Subcutaneous adipose tissue (tissue), 4 donors: Measurements from ENCODE around the gene RPL36AL. TPM values are rescaled to one million over a fixed set of nuclear protein-coding genes. Genes with fewer than 3 reads are reported as not detected.

Experiments used
- small RNA-seq: library from RNA; depleted of rRNA; stranded (forward); fragments of <200 nt; gene quantifications from one replicate; pipeline ENCODE3, GENCODE V24; 2016
- total RNA-seq, 4 donors: library from RNA; depleted of rRNA; stranded (reverse); fragments of >200 nt; gene quantifications; one replicate each; pipeline ENCODE4 v1.1.0, GENCODE V29; 2016
- TF ChIP-seq, protein P1 (sequence below): fragments of 450-650 bp; IDR thresholded peaks from one replicate; pipeline ENCODE4 v1.5.1; 2016; ENCODE audit warnings: low read depth, mild to moderate bottlenecking, control low read depth, antibody characterized with exemption, moderate library complexity

The RPL36AL gene
- total RNA-seq, 4 donors from 2014 or later, result 170 to 230 (median 206) TPM

DNA sequence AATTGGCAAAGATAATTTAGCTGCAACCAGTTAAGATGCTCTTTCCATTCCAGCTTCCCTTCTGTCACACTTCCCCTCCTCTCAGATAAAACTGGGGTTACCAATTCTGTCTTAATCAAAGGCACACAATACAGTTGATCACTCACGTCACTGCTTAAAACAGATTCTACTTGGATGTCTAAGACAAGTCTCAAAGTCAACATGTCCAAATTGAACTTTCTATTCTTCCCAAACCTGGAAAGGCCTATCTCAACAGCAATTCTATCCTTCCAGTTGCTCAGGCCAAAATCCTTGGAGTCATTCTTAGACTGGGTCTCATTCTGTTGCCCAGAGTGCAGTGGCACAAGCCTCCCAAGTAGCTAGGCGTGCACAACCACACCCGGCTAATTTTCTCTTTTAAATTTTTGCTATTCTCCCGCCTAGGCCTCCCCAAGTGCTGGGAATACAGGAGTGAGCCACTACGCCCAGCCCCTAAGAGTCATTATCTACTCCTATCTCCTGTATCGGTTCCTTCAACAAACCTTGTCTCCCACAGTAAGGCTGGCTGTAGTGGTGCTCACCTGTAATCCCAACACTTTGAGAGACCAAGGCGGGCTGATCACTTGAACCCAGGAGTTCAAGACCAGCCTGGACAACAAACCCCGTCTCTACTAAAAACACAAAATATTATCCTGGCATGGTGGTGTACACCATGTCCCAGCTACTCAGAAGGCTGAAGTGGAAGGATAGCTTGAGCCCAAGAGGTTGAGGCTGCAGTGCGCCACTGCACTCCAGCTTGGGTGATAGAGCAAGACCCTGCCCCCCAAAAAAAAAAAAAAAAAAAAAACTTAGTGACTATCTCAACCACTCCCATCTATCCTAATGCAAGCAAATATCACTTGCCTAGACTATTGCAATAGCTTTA is 39.0 kb downstream of the RPL36AL start:
- TF ChIP-seq, protein P1, sequence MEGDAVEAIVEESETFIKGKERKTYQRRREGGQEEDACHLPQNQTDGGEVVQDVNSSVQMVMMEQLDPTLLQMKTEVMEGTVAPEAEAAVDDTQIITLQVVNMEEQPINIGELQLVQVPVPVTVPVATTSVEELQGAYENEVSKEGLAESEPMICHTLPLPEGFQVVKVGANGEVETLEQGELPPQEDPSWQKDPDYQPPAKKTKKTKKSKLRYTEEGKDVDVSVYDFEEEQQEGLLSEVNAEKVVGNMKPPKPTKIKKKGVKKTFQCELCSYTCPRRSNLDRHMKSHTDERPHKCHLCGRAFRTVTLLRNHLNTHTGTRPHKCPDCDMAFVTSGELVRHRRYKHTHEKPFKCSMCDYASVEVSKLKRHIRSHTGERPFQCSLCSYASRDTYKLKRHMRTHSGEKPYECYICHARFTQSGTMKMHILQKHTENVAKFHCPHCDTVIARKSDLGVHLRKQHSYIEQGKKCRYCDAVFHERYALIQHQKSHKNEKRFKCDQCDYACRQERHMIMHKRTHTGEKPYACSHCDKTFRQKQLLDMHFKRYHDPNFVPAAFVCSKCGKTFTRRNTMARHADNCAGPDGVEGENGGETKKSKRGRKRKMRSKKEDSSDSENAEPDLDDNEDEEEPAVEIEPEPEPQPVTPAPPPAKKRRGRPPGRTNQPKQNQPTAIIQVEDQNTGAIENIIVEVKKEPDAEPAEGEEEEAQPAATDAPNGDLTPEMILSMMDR, result no peak

DNA sequence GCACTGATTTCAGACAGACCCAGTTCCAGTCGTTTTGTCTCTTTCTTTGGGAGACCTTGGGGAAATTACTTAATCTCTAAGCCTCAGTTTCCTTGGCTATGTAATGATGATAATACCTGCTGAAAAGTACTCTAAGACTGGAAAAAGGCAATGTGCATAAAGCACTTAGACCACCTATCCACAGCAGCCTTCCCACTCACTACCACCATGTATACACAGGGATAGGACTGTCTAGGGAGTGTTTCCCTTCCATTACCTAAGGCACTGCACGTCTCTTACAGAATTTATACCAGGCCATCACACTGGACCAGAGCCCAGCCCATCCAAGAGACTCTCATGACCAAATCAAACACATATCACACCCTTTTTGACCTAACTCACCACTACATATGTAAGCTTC is 40.6 kb downstream of the RPL36AL start:
- TF ChIP-seq, protein P1, result no peak

GRCh38 chr14:49578141-49578540 is 42.3 kb downstream of the RPL36AL start:
- TF ChIP-seq, protein P1, result no peak

- TF ChIP-seq, protein P1, result no peak
Observed at GRCh38 chr14:49574038-49574437, 46.4 kb downstream of the RPL36AL start.

- TF ChIP-seq, protein P1, result no peak
Observed at GRCh38 chr14:49569281-49569680, 51.1 kb downstream of the RPL36AL start.

Small RNA genes lying within 50 kb of the gene (small RNA-seq; reads per million reads assigned to genes)
- gene AL139099.3 (not detected), gene AL139099.4 (not detected), gene RF00019 (0.49 reads per million)

Other genes starting within 250 kb of the RPL36AL start
- over 10,000 TPM in 1 of 4 donors, 1,000 to 10,000 TPM in 3; 1,482 to 17,640 (median 3,936) TPM for gene RPS29, start 34.2 kb downstream of the RPL36AL start, total RNA-seq
- gene LRR1, start 21.7 kb downstream of the RPL36AL start, total RNA-seq, result 10 to 100 TPM in 3 of 4 donors, 1 to 10 TPM in 1; 6.6 to 12.6 (median 11.7) TPM
- 10 to 100 TPM; 18.5 to 26.4 (median 25.4) TPM for gene MGAT2, start 173 bp upstream of the RPL36AL start, total RNA-seq
- gene DNAAF2, start 14.6 kb upstream of the RPL36AL start, total RNA-seq, result 1 to 10 TPM; 5.7 to 8.1 (median 7.2) TPM
- gene POLE2, start 67.6 kb upstream of the RPL36AL start, total RNA-seq, result 1 to 10 TPM in 2 of 4 donors, under 1 TPM in 2; 0.65 to 2.0 (median 0.90) TPM
- 10 to 100 TPM in 1 of 4 donors, 1 to 10 TPM in 3; 8.3 to 13.4 (median 8.6) TPM for gene KLHDC1, start 72.5 kb upstream of the RPL36AL start, total RNA-seq
- gene KLHDC2, start 147.5 kb upstream of the RPL36AL start, total RNA-seq, result 100 to 1,000 TPM in 1 of 4 donors, 10 to 100 TPM in 3; 75.8 to 104 (median 83.6) TPM
- 100 to 1,000 TPM in 1 of 4 donors, 10 to 100 TPM in 3; 81.0 to 126 (median 84.8) TPM for gene NEMF, start 232.2 kb upstream of the RPL36AL start, total RNA-seq